Ovary (tissue), 3 donors: ENCODE measurements around the gene OLA1.

Experiments
- CTCF ChIP-seq, 3 donors: fragments of 450-650 bp in 2 of 3; fragments of 200-600 bp in 1 of 3; IDR thresholded peaks; one replicate each; pipeline versions ENCODE4 v1.5.1 to v1.8.0; 2016 to 2022; ENCODE audit warnings: antibody characterized with exemption in 3 of 3, mild to moderate bottlenecking in 1 of 3
- POLR2A ChIP-seq: fragments of 450-650 bp; IDR thresholded peaks from one replicate; pipeline ENCODE4 v1.6.1; 2017; ENCODE audit warnings: antibody characterized with exemption, mild to moderate bottlenecking, moderate library complexity
- donor health status: DM: no; HTN: no; CAD: no.

GRCh38 chr2:174074831-174075230 lies 173.5 kb downstream of the OLA1 start:
- TF ChIP-seq CTCF (IDR thresholded peaks at IDR 0.05): no peak
- no peak for TF ChIP-seq POLR2A
